Upper lobe of left lung (tissue), 6 donors: ENCODE data around the gene IFRD1. TPM values are rescaled to one million over a fixed set of nuclear protein-coding genes. Genes with fewer than 3 reads are reported as not detected.

ENCODE experiments used
- ATAC-seq, 2 donors: fragments of 200-7000 bp; cut with Tn5 transposase; one replicate each; pipeline ENCODE4 v1.9.1; 2022; ENCODE audit warnings: mild to moderate bottlenecking in 2 of 2, moderate library complexity in 2 of 2; ENCODE audit not compliant: low FRiP score in 2 of 2
- DNase-seq, 2 donors: peaks; one replicate each; pipeline ENCODE4 v3.0.0-alpha.2; 2019 to 2020
- H3K27ac ChIP-seq, 4 donors: fragments of 200-600 bp; sonication (generic); one replicate each; pipeline ENCODE4 v1.5.1; 2016 to 2019
- H3K27me3 ChIP-seq, 4 donors: fragments of 200-600 bp; sonication (generic); one replicate each; pipeline ENCODE4 v1.5.1; 2017 to 2019
- H3K36me3 ChIP-seq, 4 donors: fragments of 200-600 bp; sonication (generic); one replicate each; pipeline ENCODE4 v1.5.1; 2016 to 2019
- H3K4me1 ChIP-seq, 4 donors: fragments of 200-600 bp; sonication (generic); one replicate each; pipeline ENCODE4 v1.5.1; 2018 to 2019
- H3K4me3 ChIP-seq, 4 donors: fragments of 200-600 bp; sonication (generic); one replicate each; pipeline ENCODE4 v1.5.1; 2017 to 2019; ENCODE audit warnings: mild to moderate bottlenecking in 2 of 4, moderate library complexity in 1 of 4
- H3K9me3 ChIP-seq, 4 donors: fragments of 200-600 bp; sonication (generic); one replicate each; pipeline ENCODE4 v1.5.1; 2018 to 2019
- EP300 ChIP-seq, 4 donors: sonication (generic); formaldehyde crosslinking; IDR thresholded peaks; one replicate each; pipeline ENCODE4 v1.5.1; 2017; ENCODE audit warnings: antibody characterized with exemption in 4 of 4, control low read depth in 2 of 4
- POLR2A ChIP-seq, 4 donors: fragments of 450-650 bp; IDR thresholded peaks; one replicate each; pipeline ENCODE4 v1.5.1; 2016 to 2017; ENCODE audit warnings: antibody characterized with exemption in 4 of 4, mild to moderate bottlenecking in 2 of 4
- POLR2AphosphoS5 ChIP-seq, 2 donors: sonication (generic); formaldehyde crosslinking; IDR thresholded peaks; one replicate each; pipeline ENCODE4 v1.5.1; 2017; ENCODE audit warnings: antibody characterized with exemption in 2 of 2
- WGBS, 2 donors: methylation state at CpG; one replicate each; pipeline ENCODE4 v1.1.5; 2017 to 2018; 5-methylcytosine and 5-hydroxymethylcytosine counted together
- small RNA-seq, 4 donors: library from RNA; depleted of rRNA; stranded (forward); fragments of <200 nt; gene quantifications; one replicate each; pipeline ENCODE3, GENCODE V24; 2016
- total RNA-seq, 6 donors: library from RNA; depleted of rRNA in 4 of 6; stranded (reverse); fragments of >200 nt in 4 of 6; gene quantifications; one replicate each; pipeline versions ENCODE4 v1.1.0 to v1.2.1, GENCODE V29; 2016 to 2021
- TF ChIP-seq, protein P1 (sequence below), 6 experiments: fragments of 450-650 bp in 4 of 6; fragments of 200-600 bp in 2 of 6; sonication (generic) in 2 of 6; IDR thresholded peaks; one replicate each; pipeline ENCODE4 v1.5.1; 2016 to 2019; ENCODE audit warnings: antibody characterized with exemption in 6 of 6
- donor health status: DM: no; HTN: no; CAD: no; lungs with moderate emphysema.
- donor health status: DM: no; HTN: yes; CAD: no; lungs with severe emphysema.

IFRD1 gene
- total RNA-seq, 6 donors from 2014 or later, result 28.8 to 95.3 (median 49.2) TPM

DNA sequence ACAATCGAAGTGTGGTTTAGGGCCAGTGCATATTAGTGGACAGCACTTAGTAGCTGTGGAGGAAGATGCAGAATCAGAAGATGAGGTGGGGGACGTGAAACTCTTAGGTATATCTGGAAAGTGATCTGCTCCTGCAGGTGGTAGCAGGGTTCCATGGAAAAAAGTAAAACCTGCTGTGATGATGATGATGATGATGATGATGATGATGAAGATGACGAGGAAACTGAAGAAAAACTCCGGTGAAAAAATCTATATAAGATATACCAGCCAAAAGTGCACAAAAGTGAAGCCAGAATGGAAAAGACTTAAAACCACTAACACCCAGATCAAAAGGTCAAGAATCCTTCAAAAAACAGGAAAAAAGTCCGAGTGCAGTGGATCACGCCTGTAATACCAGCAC, 70.5 kb downstream of the IFRD1 start:
- no peak for ATAC-seq
- Histone ChIP-seq H3K9me3 (no peaks in the 10 kb centered on the region), H3K27me3 (peaks cover 0 to 4% (median 0%) of the 10 kb centered on the region in 4 donors), H3K36me3 (no peaks in the 10 kb centered on the region), H3K4me3 (no peak overlapping the region), H3K27ac (no peak overlapping the region), H3K4me1 (no peaks in the 10 kb centered on the region)
- TF ChIP-seq EP300 (IDR thresholded peaks at IDR 0.05), result no peak
- no peak for TF ChIP-seq POLR2AphosphoS5 (IDR thresholded peaks at IDR 0.05)
- no peak for TF ChIP-seq POLR2A (IDR thresholded peaks at IDR 0.05)
- WGBS, 2 donors, result 83 to 87% methylated on average over 6 of the region's 6 CpGs
- no peak for DNase-seq

DNA sequence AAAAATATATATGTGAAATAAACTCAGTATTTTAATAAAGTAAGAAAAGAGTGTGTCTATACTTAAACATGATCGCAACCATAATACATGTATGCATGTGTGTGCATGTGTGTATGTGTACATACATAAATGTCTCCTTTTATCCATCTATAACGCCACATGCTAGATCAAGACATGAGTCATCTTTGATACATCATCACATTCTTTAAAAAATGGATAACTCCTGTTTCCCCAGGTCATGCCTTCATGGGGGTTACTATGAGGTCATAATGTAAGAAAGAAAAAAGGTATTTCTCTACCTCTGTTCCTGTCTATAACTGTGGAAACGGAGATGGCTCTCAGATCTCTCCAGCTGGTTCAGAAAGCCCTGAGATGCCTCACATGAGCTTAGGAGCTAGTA, 71.7 kb downstream of the IFRD1 start:
- TF ChIP-seq EP300 (IDR thresholded peaks at IDR 0.05), result no peak
- TF ChIP-seq POLR2A (IDR thresholded peaks at IDR 0.05), result no peak
- TF ChIP-seq, protein P1, sequence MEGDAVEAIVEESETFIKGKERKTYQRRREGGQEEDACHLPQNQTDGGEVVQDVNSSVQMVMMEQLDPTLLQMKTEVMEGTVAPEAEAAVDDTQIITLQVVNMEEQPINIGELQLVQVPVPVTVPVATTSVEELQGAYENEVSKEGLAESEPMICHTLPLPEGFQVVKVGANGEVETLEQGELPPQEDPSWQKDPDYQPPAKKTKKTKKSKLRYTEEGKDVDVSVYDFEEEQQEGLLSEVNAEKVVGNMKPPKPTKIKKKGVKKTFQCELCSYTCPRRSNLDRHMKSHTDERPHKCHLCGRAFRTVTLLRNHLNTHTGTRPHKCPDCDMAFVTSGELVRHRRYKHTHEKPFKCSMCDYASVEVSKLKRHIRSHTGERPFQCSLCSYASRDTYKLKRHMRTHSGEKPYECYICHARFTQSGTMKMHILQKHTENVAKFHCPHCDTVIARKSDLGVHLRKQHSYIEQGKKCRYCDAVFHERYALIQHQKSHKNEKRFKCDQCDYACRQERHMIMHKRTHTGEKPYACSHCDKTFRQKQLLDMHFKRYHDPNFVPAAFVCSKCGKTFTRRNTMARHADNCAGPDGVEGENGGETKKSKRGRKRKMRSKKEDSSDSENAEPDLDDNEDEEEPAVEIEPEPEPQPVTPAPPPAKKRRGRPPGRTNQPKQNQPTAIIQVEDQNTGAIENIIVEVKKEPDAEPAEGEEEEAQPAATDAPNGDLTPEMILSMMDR (IDR thresholded peaks at IDR 0.05), result no peak
- no peak for TF ChIP-seq POLR2AphosphoS5 (IDR thresholded peaks at IDR 0.05)

DNA sequence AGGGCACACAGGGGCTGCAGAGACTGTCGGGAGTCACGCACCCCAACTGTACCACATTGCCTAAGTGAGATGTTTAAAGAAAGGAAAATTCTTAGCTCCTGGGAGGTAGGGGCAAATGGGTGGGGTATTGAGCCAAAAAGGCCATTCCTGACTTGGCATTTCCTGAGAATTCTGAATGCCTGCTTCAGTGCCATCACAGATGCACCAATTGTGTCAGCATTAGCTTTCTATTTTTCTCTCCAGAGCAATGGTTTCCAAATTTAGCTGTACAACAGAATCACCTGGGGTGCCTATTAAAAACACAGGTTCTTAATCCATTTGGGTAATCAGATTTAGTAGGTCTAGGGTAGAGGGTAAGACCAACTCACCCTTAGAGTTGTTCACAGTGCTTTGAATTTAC, 73.6 kb downstream of the IFRD1 start:
- H3K4me3 ChIP-seq, result no peak overlapping the region
- no peak for ATAC-seq
- H3K4me1 ChIP-seq, result no peaks in the 10 kb centered on the region
- no peak for DNase-seq
- WGBS, 2 donors, result 76 to 100% methylated on average over 2 of the region's 2 CpGs
- no peaks in the 10 kb centered on the region for H3K9me3 ChIP-seq
- peaks cover 0 to 3% (median 0%) of the 10 kb centered on the region in 4 donors for H3K27me3 ChIP-seq
- H3K27ac ChIP-seq, result no peak overlapping the region
- TF ChIP-seq, protein P1 (IDR thresholded peaks at IDR 0.05), result no peak
- TF ChIP-seq EP300 (IDR thresholded peaks at IDR 0.05), result no peak
- no peak for TF ChIP-seq POLR2AphosphoS5 (IDR thresholded peaks at IDR 0.05)
- no peak for TF ChIP-seq POLR2A (IDR thresholded peaks at IDR 0.05)
- H3K36me3 ChIP-seq, result no peaks in the 10 kb centered on the region

More for the DNA sequence above, 71.7 kb downstream of the IFRD1 start:
- no peak for DNase-seq
- ATAC-seq, result no peak
- Histone ChIP-seq H3K27me3 (peaks cover 0 to 4% (median 0%) of the 10 kb centered on the region in 4 donors), H3K4me1 (no peaks in the 10 kb centered on the region), H3K9me3 (no peaks in the 10 kb centered on the region), H3K4me3 (no peak overlapping the region), H3K27ac (no peak overlapping the region), H3K36me3 (no peaks in the 10 kb centered on the region)
- WGBS, 2 donors, result 85 to 86% methylated on average over 3 of the region's 3 CpGs

Small RNA genes within 50 kb of the gene (small RNA-seq; reads per million reads assigned to genes)
- gene AC079741.1, result 0 reads per million in 4 donors

Other genes with a start within 250 kb of the IFRD1 start
- 100 to 1,000 TPM in 3 of 6 donors, 10 to 100 TPM in 3; 53.6 to 166 (median 100) TPM for gene DOCK4, start 244.1 kb upstream of the IFRD1 start, total RNA-seq
- gene ZNF277, start 243.8 kb upstream of the IFRD1 start, total RNA-seq, result 10 to 100 TPM; 20.8 to 63.1 (median 34.8) TPM
- 10 to 100 TPM in 2 of 6 donors, 1 to 10 TPM in 4; 1.5 to 17.8 (median 2.3) TPM for gene LSMEM1, start 30.5 kb downstream of the IFRD1 start, total RNA-seq